GM12865 (cell line): ENCODE measurements around the gene SFN.

ENCODE experiments used
- DNase-seq: peaks from one replicate; pipeline ENCODE4 v3.0.0; 2010; ENCODE audit warnings: low read depth
- H3K4me3 ChIP-seq: 2 replicates; pipeline ENCODE4 v1.5.1; 2011; ENCODE audit warnings: mild to moderate bottlenecking, low read depth, low read length, control low read depth
- CTCF ChIP-seq: IDR thresholded peaks from 2 replicates; pipeline ENCODE4 v1.5.1; 2011; ENCODE audit warnings: low read length, control low read depth, low read depth, inconsistent platforms; ENCODE audit not compliant: insufficient read depth; ENCODE audit errors: missing control alignments

Gene SFN

DNA sequence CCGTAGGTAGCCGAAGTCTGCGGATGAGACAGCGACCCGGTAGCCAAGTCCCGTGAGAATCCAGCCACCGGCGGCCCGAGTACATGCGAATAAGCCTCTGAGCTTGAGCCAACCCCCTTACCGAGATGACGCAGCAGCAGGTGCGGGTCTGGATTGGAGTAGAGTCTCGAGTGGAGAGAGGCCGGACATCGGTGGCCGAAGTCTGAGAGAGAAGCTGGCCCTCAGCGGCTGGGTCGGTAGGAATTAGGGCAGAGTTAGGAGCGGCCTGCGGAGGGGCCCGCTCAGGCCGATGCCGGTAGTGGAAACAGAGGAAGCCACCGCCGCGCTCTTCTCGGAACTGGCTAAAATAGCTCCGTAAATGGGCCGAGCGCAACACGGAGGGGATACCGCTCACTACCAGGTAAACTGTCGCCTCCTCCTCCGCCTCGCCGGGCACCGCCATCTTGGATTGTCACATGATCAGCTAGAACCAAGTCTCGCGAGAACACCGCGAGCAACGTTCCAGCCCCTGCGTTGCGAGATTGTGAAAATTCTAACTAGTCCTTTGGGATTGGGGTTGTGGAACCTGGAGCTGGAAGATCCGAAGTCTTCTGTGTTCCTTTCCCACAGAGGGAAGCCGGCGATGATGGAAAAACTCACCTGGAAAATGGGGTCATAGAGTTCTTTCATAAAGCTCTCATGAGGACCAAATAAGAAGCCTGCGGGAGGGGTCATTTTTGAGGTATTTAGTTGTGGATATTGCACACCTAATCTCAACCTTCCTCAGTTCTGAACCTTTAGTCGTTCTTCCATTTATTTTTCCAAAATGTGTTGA, 37.3 kb downstream of the SFN start, which contains the start of gene GPATCH3:
Gene GPATCH3, minus strand, starts transcription at position 467 of the 814 bp plus-strand sequence. Its CDS starts 25 bp downstream, at position 442.
- no peak for TF ChIP-seq CTCF
- H3K4me3 ChIP-seq, result peak within 1 kb of the TSS; percentile 96
- peak; percentile 96 for DNase-seq

DNA sequence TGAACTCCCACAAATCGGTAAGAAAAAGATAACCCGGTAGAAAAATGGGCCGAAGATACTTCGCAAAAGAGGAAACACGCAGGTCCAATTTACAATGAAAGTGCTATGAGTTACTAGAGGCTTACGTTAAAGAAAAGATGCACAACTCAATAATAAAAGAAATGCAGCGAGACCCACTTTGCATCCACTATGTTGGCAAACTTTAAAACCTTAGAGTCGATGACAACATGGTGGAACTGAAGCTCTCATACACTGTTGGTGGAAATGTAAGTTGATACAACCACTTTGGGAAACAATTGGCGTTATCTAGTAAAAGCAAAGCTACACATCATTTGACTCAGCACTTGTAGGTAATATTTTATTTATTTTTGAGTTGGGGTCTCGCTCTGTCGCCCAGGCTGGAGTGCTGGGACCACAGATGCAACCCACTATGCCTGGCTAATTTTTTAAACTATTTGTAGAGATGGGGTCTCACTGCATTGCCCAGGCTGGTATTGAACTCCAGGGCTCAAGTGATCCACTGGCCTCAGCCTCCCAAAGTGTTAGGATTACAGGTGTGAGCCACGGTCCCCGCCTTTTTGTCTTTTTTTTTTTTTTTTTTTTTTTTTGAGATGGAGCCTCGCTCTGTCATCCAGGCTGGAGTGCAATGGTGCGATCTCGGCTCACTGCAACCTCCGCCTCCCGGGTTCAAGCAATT, 38.0 kb downstream of the SFN start:
- no peak for TF ChIP-seq CTCF
- no peak for DNase-seq
- peak overlapping the region; percentile 96 for H3K4me3 ChIP-seq

DNA sequence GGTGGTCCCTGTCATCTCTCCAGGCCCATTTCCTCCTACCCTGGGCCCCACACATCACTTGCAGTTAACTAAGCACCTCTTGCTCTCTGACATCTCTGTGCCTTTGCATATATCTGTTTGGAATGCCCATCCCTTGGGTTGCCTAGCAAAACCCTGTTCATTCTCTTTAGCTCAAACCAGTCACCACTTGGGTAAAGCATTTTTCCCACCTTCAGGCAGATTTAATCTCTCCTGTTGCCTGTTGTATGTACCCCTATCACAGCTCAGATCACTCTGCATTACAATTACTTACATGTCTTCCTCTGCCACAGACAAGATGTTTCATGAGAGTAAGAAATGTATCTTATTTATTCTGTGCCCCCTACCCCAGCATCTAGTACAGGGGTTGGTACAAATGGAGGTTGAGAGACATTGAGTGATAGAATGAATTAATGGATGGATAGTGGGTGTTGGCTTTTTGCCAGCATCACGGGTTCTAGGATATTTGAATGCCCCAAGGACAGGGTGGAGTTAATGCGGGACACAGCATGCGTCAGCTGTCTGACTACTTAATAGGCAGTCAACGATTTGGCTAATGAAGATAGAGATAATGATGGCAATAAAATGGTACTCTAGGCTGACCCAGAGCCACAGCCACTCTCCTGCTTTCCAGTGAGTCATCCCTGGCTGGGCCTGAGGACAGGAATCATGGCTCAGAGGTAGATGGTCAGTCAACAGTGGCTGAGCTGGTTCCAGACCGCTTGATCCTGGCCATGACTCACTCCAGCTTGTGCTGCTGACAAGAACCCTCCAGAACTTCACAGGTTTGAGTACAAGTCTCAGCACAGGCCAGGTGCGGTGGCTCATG, 44.3 kb downstream of the SFN start:
- TF ChIP-seq CTCF, result no peak
- DNase-seq, result no peak

GRCh38 chr1:26909951-26910342, 47.0 kb downstream of the SFN start:
- no peak for TF ChIP-seq CTCF

More for the DNA sequence above, 44.3 kb downstream of the SFN start:
- H3K4me3 ChIP-seq, result no peak overlapping the region

GRCh38 chr1:26910343-26911160, 47.6 kb downstream of the SFN start:
- H3K4me3 ChIP-seq, result no peak overlapping the region
- no peak for DNase-seq
- no peak for TF ChIP-seq CTCF

More at GRCh38 chr1:26909951-26910342, 47.0 kb downstream of the SFN start:
- H3K4me3 ChIP-seq, result no peak overlapping the region
- no peak for DNase-seq
